ENCODE measurements around the gene CAMTA1. TPM values are rescaled to one million over a fixed set of nuclear protein-coding genes. Genes with fewer than 3 reads are reported as not detected.

Gene CAMTA1
- total RNA-seq, 2 experiments from 2014 or later, result 43.9 to 73.3 TPM

- POLR2A ChIA-PET, result no interaction called here
- H3K9me3 ChIP-seq (ENCODE audit: low read length), result no peaks in the 10 kb centered on the region
- BruUV-seq (replicated peaks), result no TSS peak
- TF ChIP-seq CTCF (conservative IDR thresholded peaks at IDR 0.05; ENCODE audit: low read length) (no peak), EZH2phosphoT487 (IDR thresholded peaks at IDR 0.05; ENCODE audit: borderline replicate concordance, low read depth, low read length) (no peak)
- H3K4me3 ChIP-seq (ENCODE audit: low read depth, low read length, poor library complexity, severe bottlenecking), result no peak overlapping the region
- H3K27ac ChIP-seq (ENCODE audit: low read depth, low read length, poor library complexity, severe bottlenecking), result no peak overlapping the region
- CTCF ChIA-PET (ENCODE audit: unreplicated experiment), result no interaction called here
- intact Hi-C loops (cut with micrococcal nuclease; ENCODE audit: unreplicated experiment), result no loop called here
- no peak for DNase-seq (ENCODE audit: low spot score)
- H2AFZ ChIP-seq (ENCODE audit: low read length), result no peak overlapping the region
- H3K36me3 ChIP-seq (ENCODE audit: insufficient read depth, low read length), result no peaks in the 10 kb centered on the region
- no peaks in the 10 kb centered on the region for H4K20me1 ChIP-seq (ENCODE audit: insufficient read depth, low read length)
- no peaks in the 10 kb centered on the region for H3K9me2 ChIP-seq (ENCODE audit: insufficient read depth, low read length)
- no peak overlapping the region for H3K4me2 ChIP-seq (ENCODE audit: low read length)
- H3K79me2 ChIP-seq (ENCODE audit: insufficient read depth, low read depth, low read length), result no peaks in the 10 kb centered on the region
- H3K4me1 ChIP-seq (ENCODE audit: insufficient read depth, low read length, poor library complexity, severe bottlenecking), result no peaks in the 10 kb centered on the region
Observed at GRCh38 chr1:7208647-7209180, 423.5 kb downstream of the CAMTA1 start.

- no TSS peak for BruUV-seq (replicated peaks)
- H2AFZ ChIP-seq (ENCODE audit: low read length), result no peak overlapping the region
- CTCF ChIA-PET (ENCODE audit: unreplicated experiment), result no interaction called here
- no peak overlapping the region for H3K4me2 ChIP-seq (ENCODE audit: low read length)
- no peaks in the 10 kb centered on the region for H3K79me2 ChIP-seq (ENCODE audit: insufficient read depth, low read depth, low read length)
- H3K9me2 ChIP-seq (ENCODE audit: insufficient read depth, low read length), result no peaks in the 10 kb centered on the region
- intact Hi-C loops (cut with micrococcal nuclease; ENCODE audit: unreplicated experiment), result no loop called here
- POLR2A ChIA-PET, result no interaction called here
- no peak overlapping the region for H3K27ac ChIP-seq (ENCODE audit: low read depth, low read length, poor library complexity, severe bottlenecking)
- no peaks in the 10 kb centered on the region for H3K4me1 ChIP-seq (ENCODE audit: insufficient read depth, low read length, poor library complexity, severe bottlenecking)
- no peaks in the 10 kb centered on the region for H3K36me3 ChIP-seq (ENCODE audit: insufficient read depth, low read length)
- no peaks in the 10 kb centered on the region for H3K9me3 ChIP-seq (ENCODE audit: low read length)
- no peak overlapping the region for H3K4me3 ChIP-seq (ENCODE audit: low read depth, low read length, poor library complexity, severe bottlenecking)
- DNase-seq (ENCODE audit: low spot score), result no peak
- no peaks in the 10 kb centered on the region for H4K20me1 ChIP-seq (ENCODE audit: insufficient read depth, low read length)
- TF ChIP-seq CTCF (conservative IDR thresholded peaks at IDR 0.05; ENCODE audit: low read length), result no peak
- TF ChIP-seq EZH2phosphoT487 (IDR thresholded peaks at IDR 0.05; ENCODE audit: borderline replicate concordance, low read depth, low read length), result no peak
Observed at GRCh38 chr1:7209336-7209735, 424.1 kb downstream of the CAMTA1 start.

- Histone ChIP-seq H2AFZ (ENCODE audit: low read length) (no peak overlapping the region), H3K9me2 (ENCODE audit: insufficient read depth, low read length) (no peaks in the 10 kb centered on the region), H3K36me3 (ENCODE audit: insufficient read depth, low read length) (no peaks in the 10 kb centered on the region), H3K4me3 (ENCODE audit: low read depth, low read length, poor library complexity, severe bottlenecking) (no peak overlapping the region), H3K79me2 (ENCODE audit: insufficient read depth, low read depth, low read length) (no peaks in the 10 kb centered on the region), H3K27ac (ENCODE audit: low read depth, low read length, poor library complexity, severe bottlenecking) (no peak overlapping the region), H3K4me1 (ENCODE audit: insufficient read depth, low read length, poor library complexity, severe bottlenecking) (no peaks in the 10 kb centered on the region), H3K9me3 (ENCODE audit: low read length) (no peaks in the 10 kb centered on the region), H3K4me2 (ENCODE audit: low read length) (no peak overlapping the region), H4K20me1 (ENCODE audit: insufficient read depth, low read length) (no peaks in the 10 kb centered on the region)
- no TSS peak for BruUV-seq (replicated peaks)
- peak; percentile 55 for DNase-seq (ENCODE audit: low spot score)
- CTCF ChIA-PET (ENCODE audit: unreplicated experiment), result interaction anchor here (0.5 kb wide), 1 partner anchor 499 kb away, joined by 3 read pairs; no protein-coding TSS in a partner anchor
- TF ChIP-seq CTCF (conservative IDR thresholded peaks at IDR 0.05; ENCODE audit: low read length), result peak; percentile 92
- TF ChIP-seq EZH2phosphoT487 (IDR thresholded peaks at IDR 0.05; ENCODE audit: borderline replicate concordance, low read depth, low read length), result no peak
- intact Hi-C loops (cut with micrococcal nuclease; ENCODE audit: unreplicated experiment), result loop anchor here (2.0 to 10.0 kb wide), 3 partner anchors 176 to 734 kb away; no protein-coding TSS in a partner anchor
- POLR2A ChIA-PET, result no interaction called here
Observed at GRCh38 chr1:7218210-7218832, 433.1 kb downstream of the CAMTA1 start.
